OCI-LY7 (cell line): ENCODE results near the gene PAX9. TPM values are rescaled to one million over a fixed set of nuclear protein-coding genes. Genes with fewer than 3 reads are reported as not detected.
A peak's percentile ranks its signal among the peaks of the same experiment; 100 is the strongest.

ENCODE experiments used
- BruUV-seq: library from RNA; stranded (reverse); fragments of 400-500 nt; replicated peaks from 2 replicates; lab custom pipeline; 2021; lab: Mats Ljungman, UMichigan
- CTCF ChIA-PET: fragments of 300-600 bp; sonication (Branson Sonifier 250); formaldehyde crosslinking; loops from one replicate; lab custom pipeline; 2022; ENCODE audit warnings: antibody characterized with exemption; ENCODE audit not compliant: unreplicated experiment; lab: Charles Lee
- POLR2A ChIA-PET: fragments of 300-600 bp; sonication (Branson Sonifier 250); formaldehyde crosslinking; loops from one replicate; lab custom pipeline; 2022; ENCODE audit warnings: antibody characterized with exemption; lab: Charles Lee
- DNase-seq: peaks from one replicate; pipeline ENCODE4 v3.0.0-alpha.2; 2015; ENCODE audit warnings: low spot score
- H2AFZ ChIP-seq: fragments of 200-600 bp; sonication (generic), shearing (Covaris generic); 2 replicates; pipeline ENCODE4 v1.6.1; 2014; ENCODE audit warnings: mild to moderate bottlenecking, antibody characterized with exemption, low read length, moderate library complexity
- H3K27ac ChIP-seq: fragments of 200-600 bp; sonication (generic); 2 replicates; pipeline ENCODE4 v1.5.1; 2014; ENCODE audit warnings: mixed run types, low read depth, mild to moderate bottlenecking, moderate library complexity, low read length, inconsistent platforms; ENCODE audit not compliant: poor library complexity, severe bottlenecking
- H3K36me3 ChIP-seq: fragments of 200-600 bp; sonication (generic); 2 replicates; pipeline ENCODE4 v1.6.1; 2014; ENCODE audit warnings: mild to moderate bottlenecking, antibody characterized with exemption, low read length, moderate library complexity, mixed read lengths; ENCODE audit not compliant: insufficient read depth
- H3K4me1 ChIP-seq: fragments of 200-600 bp; sonication (generic); 2 replicates; pipeline ENCODE4 v1.5.1; 2014; ENCODE audit warnings: mild to moderate bottlenecking, low read length; ENCODE audit not compliant: insufficient read depth, poor library complexity, severe bottlenecking
- H3K4me2 ChIP-seq: fragments of 200-600 bp; sonication (generic); 2 replicates; pipeline ENCODE4 v1.6.1; 2014; ENCODE audit warnings: mild to moderate bottlenecking, low read length
- H3K4me3 ChIP-seq: fragments of 200-600 bp; sonication (generic); 2 replicates; pipeline ENCODE4 v1.5.1; 2014; ENCODE audit warnings: mild to moderate bottlenecking, low read depth, low read length; ENCODE audit not compliant: poor library complexity, severe bottlenecking
- H3K79me2 ChIP-seq: fragments of 200-600 bp; sonication (generic); 2 replicates; pipeline ENCODE4 v1.6.1; 2016; ENCODE audit warnings: low read depth, mild to moderate bottlenecking, low read length, moderate library complexity, mixed read lengths; ENCODE audit not compliant: insufficient read depth
- H3K9me2 ChIP-seq: fragments of 200-600 bp; sonication (generic); 2 replicates; pipeline ENCODE4 v1.6.1; 2016; ENCODE audit warnings: mild to moderate bottlenecking, low read length, mixed read lengths; ENCODE audit not compliant: insufficient read depth
- H3K9me3 ChIP-seq: fragments of 200-600 bp; sonication (generic); 2 replicates; pipeline ENCODE4 v1.6.1; 2014; ENCODE audit warnings: mild to moderate bottlenecking, mixed run types, low read length, mixed read lengths
- H4K20me1 ChIP-seq: fragments of 200-600 bp; sonication (generic); 2 replicates; pipeline ENCODE4 v1.6.1; 2014; ENCODE audit warnings: mild to moderate bottlenecking, antibody characterized with exemption, low read length, moderate library complexity, mixed read lengths; ENCODE audit not compliant: insufficient read depth
- EZH2phosphoT487 ChIP-seq: fragments of 200-600 bp; sonication (generic); IDR thresholded peaks from 2 replicates; pipeline ENCODE4 v1.6.1; 2018; ENCODE audit warnings: low read depth, borderline replicate concordance, mild to moderate bottlenecking, mixed run types, antibody characterized with exemption, low read length, moderate library complexity, mixed read lengths
- intact Hi-C: fragments of 100-400 bp; cut with micrococcal nuclease; formaldehyde crosslinking; loops from one replicate; pipeline ENCODE4 v1.10.0; 2022; ENCODE audit not compliant: unreplicated experiment
- total RNA-seq, 2 experiments: library from RNA; depleted of rRNA in 1 of 2; stranded (reverse); fragments of >200 nt in 1 of 2; shearing (Covaris generic) in 1 of 2; gene quantifications; 2 replicates each; pipeline ENCODE4 v1.2.3, GENCODE V29; 2014 to 2022
- TF ChIP-seq, protein P1 (sequence below): fragments of 200-600 bp; sonication (generic); conservative IDR thresholded peaks from 2 replicates; pipeline ENCODE4 v1.5.1; 2014; ENCODE audit warnings: mild to moderate bottlenecking, antibody characterized with exemption, low read length, moderate library complexity, mixed read lengths

The PAX9 gene
- total RNA-seq, 2 experiments from 2014 or later = 2.3 to 4.4 TPM

DNA sequence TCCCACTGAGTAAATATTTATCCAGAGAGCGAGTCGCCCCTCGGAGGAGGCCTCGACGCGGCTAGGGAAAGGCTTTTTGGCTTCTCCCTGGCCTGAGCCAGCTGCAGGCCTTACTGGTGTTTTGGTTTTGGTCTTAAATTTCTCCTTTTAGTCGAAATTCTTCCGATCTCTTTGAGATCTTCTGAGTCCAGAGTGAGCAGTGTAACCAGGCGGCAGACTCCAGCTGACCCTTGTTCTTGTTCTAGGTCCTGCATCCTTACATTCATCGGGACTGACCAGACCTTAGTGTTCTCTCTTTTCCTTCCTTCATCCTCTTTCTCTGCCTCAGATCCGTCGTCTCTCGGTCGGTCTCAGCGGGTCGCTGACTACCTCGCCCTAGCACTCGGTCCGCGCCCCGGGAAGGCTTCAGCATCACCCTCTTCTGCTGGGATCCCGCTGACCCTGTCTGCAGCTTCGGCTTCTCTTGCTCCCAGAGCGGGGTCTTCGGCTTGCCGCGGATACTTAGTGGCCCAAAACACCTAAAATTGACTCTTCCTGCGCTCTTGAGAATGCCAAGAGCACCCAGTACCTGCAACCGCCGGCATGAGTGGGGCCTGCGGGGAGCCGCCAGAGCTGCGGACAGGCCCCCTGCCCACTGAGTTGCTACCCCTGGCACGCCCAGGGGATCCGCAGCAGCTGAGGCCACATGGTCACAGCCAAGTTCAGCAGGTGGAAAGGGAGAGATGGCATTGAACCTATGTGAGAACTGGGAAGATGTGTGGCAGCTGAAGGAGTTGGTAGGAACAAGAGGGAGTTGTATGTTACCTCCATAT lies 2.4 kb upstream of the PAX9 start:
- DNase-seq = no peak
- Histone ChIP-seq H3K4me3 (no peak overlapping the region), H3K9me2 (no peaks in the 10 kb centered on the region), H3K9me3 (no peaks in the 10 kb centered on the region), H3K79me2 (no peaks in the 10 kb centered on the region), H3K27ac (no peak overlapping the region), H3K36me3 (no peaks in the 10 kb centered on the region), H3K4me2 (no peak overlapping the region), H2AFZ (no peak overlapping the region), H3K4me1 (peaks cover 14% of the 10 kb centered on the region), H4K20me1 (no peaks in the 10 kb centered on the region)
- POLR2A ChIA-PET = no interaction called here
- no peak for TF ChIP-seq EZH2phosphoT487
- TF ChIP-seq, protein P1, sequence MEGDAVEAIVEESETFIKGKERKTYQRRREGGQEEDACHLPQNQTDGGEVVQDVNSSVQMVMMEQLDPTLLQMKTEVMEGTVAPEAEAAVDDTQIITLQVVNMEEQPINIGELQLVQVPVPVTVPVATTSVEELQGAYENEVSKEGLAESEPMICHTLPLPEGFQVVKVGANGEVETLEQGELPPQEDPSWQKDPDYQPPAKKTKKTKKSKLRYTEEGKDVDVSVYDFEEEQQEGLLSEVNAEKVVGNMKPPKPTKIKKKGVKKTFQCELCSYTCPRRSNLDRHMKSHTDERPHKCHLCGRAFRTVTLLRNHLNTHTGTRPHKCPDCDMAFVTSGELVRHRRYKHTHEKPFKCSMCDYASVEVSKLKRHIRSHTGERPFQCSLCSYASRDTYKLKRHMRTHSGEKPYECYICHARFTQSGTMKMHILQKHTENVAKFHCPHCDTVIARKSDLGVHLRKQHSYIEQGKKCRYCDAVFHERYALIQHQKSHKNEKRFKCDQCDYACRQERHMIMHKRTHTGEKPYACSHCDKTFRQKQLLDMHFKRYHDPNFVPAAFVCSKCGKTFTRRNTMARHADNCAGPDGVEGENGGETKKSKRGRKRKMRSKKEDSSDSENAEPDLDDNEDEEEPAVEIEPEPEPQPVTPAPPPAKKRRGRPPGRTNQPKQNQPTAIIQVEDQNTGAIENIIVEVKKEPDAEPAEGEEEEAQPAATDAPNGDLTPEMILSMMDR = no peak
- BruUV-seq = no TSS peak
- intact Hi-C loops = no loop called here
- CTCF ChIA-PET = no interaction called here

DNA sequence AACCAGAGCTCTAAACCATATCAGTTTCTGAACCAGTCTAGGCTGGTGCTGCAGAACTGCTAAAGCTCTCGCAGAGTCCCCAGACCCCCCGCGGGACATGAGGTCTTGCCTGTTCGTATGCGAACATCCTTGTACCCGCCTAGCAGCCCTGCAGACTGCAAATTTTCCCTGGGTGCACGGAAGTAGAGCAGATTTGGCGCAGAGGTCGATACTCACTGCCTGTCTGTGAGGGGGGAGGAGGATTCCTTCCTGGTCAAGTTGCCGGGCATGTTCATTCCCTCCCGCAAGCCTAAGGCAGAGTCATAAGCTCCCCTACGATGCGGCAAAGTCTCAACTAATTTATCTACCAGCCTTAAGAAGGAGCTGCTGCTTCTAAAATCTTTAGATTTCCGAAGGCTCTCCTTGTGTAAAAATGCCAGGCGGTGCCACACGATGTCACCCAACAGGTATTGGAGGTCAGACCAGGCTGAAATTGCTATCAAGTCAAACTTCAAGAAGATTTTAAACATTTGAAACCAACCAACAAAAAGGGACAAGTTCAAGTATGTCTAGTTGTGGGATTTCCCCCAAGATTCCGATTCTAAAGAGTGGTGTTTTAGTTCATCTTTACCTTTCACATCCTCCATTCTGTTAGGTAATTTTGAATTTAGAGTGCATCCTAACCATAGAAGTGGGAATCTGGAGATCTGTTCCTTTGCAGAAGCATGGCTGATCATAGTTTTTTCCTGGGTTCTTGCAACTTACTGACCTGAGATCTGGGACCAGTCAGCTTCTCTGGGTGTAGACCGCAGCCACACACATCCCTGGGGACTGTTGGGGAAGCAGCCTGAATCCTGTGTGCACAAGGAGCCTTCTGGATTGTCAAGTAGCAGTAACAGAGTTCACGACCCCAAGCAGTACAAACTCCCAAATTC lies 1.6 kb upstream of the PAX9 start:
- H2AFZ ChIP-seq = peak overlapping the region; percentile 62
- DNase-seq = no peak
- POLR2A ChIA-PET = no interaction called here
- no peaks in the 10 kb centered on the region for H4K20me1 ChIP-seq
- CTCF ChIA-PET = no interaction called here
- H3K36me3 ChIP-seq = no peaks in the 10 kb centered on the region
- H3K4me2 ChIP-seq = peak overlapping the region; percentile 57
- intact Hi-C loops = no loop called here
- BruUV-seq = no TSS peak
- peaks cover 14% of the 10 kb centered on the region for H3K4me1 ChIP-seq
- TF ChIP-seq EZH2phosphoT487 = no peak
- TF ChIP-seq, protein P1 = 0 out of 2 replicates have a peak, but pooled peaks have one; percentile 29
- no peak overlapping the region for H3K27ac ChIP-seq
- H3K79me2 ChIP-seq = no peaks in the 10 kb centered on the region
- no peaks in the 10 kb centered on the region for H3K9me3 ChIP-seq
- peak overlapping the region; percentile 63 for H3K4me3 ChIP-seq
- no peaks in the 10 kb centered on the region for H3K9me2 ChIP-seq
